Upper lobe of left lung (tissue), 4 donors: Measurements from ENCODE around the gene TMEM238L.

Experiments used
- CTCF ChIP-seq, 6 experiments: fragments of 450-650 bp in 4 of 6; fragments of 200-600 bp in 2 of 6; sonication (generic) in 2 of 6; IDR thresholded peaks; one replicate each; pipeline ENCODE4 v1.5.1; 2016 to 2019; ENCODE audit warnings: antibody characterized with exemption in 6 of 6
- EP300 ChIP-seq, 4 donors: sonication (generic); formaldehyde crosslinking; IDR thresholded peaks; one replicate each; pipeline ENCODE4 v1.5.1; 2017; ENCODE audit warnings: antibody characterized with exemption in 4 of 4, control low read depth in 2 of 4
- POLR2A ChIP-seq, 4 donors: fragments of 450-650 bp; IDR thresholded peaks; one replicate each; pipeline ENCODE4 v1.5.1; 2016 to 2017; ENCODE audit warnings: antibody characterized with exemption in 4 of 4, mild to moderate bottlenecking in 2 of 4
- POLR2AphosphoS5 ChIP-seq, 2 donors: sonication (generic); formaldehyde crosslinking; IDR thresholded peaks; one replicate each; pipeline ENCODE4 v1.5.1; 2017; ENCODE audit warnings: antibody characterized with exemption in 2 of 2

GRCh38 chr17:10845388-10845751, 41.5 kb upstream of the TMEM238L start:
- TF ChIP-seq CTCF (IDR thresholded peaks at IDR 0.05), result no peak
- no peak for TF ChIP-seq POLR2AphosphoS5 (IDR thresholded peaks at IDR 0.05)
- TF ChIP-seq POLR2A (IDR thresholded peaks at IDR 0.05), result no peak
- no peak for TF ChIP-seq EP300 (IDR thresholded peaks at IDR 0.05)
